KMS-11 (cell line): Measurements from ENCODE around the gene SLC25A21.

Source experiments
- H2AFZ ChIP-seq: fragments of 200-600 bp; sonication (generic); 2 replicates; pipeline ENCODE4 v1.6.1; 2016; ENCODE audit warnings: antibody characterized with exemption, mixed run types, low read depth
- H3K27ac ChIP-seq: fragments of 200-600 bp; sonication (generic); 2 replicates; pipeline ENCODE4 v1.6.1; 2016; ENCODE audit warnings: mild to moderate bottlenecking, mixed run types
- H3K27me3 ChIP-seq: fragments of 200-600 bp; sonication (generic); 2 replicates; pipeline ENCODE4 v1.6.1; 2017; ENCODE audit warnings: mild to moderate bottlenecking, low read depth, mixed run types, moderate library complexity; ENCODE audit not compliant: insufficient read depth
- H3K36me3 ChIP-seq: fragments of 200-600 bp; sonication (generic); 2 replicates; pipeline ENCODE4 v1.6.1; 2017; ENCODE audit warnings: mild to moderate bottlenecking, mixed run types; ENCODE audit not compliant: insufficient read depth
- H3K4me1 ChIP-seq: fragments of 200-600 bp; sonication (generic); 2 replicates; pipeline ENCODE4 v1.6.1; 2016; ENCODE audit warnings: mild to moderate bottlenecking, low read depth, mixed run types; ENCODE audit not compliant: poor library complexity, severe bottlenecking
- H3K4me2 ChIP-seq: fragments of 200-600 bp; sonication (generic); 2 replicates; pipeline ENCODE4 v1.7.0; 2016; ENCODE audit warnings: mild to moderate bottlenecking, mixed run types
- H3K4me3 ChIP-seq: fragments of 200-600 bp; sonication (generic); IDR thresholded peaks from 2 replicates; pipeline ENCODE4 v1.6.1; 2017; ENCODE audit warnings: low read depth, low read length, mixed read lengths; ENCODE audit not compliant: insufficient read depth
- H3K79me2 ChIP-seq: fragments of 200-600 bp; sonication (generic); 2 replicates; pipeline ENCODE4 v1.6.1; 2016; ENCODE audit warnings: low read depth, mixed run types; ENCODE audit not compliant: insufficient read depth
- H3K9ac ChIP-seq: fragments of 200-600 bp; sonication (generic); 2 replicates; pipeline ENCODE4 v1.6.1; 2016; ENCODE audit warnings: mild to moderate bottlenecking, mixed run types
- H4K20me1 ChIP-seq: fragments of 200-600 bp; sonication (generic); 2 replicates; pipeline ENCODE4 v1.6.1; 2016; ENCODE audit warnings: mild to moderate bottlenecking, mixed run types; ENCODE audit not compliant: insufficient read depth
- CTCF ChIP-seq: fragments of 200-600 bp; sonication (generic); conservative IDR thresholded peaks from 2 replicates; pipeline ENCODE4 v1.6.1; 2017; ENCODE audit warnings: low read depth, mild to moderate bottlenecking, antibody characterized with exemption, low read length, moderate library complexity, mixed read lengths

The SLC25A21 gene

GRCh38 chr14:36835128-36835527 lies 337.3 kb downstream of the SLC25A21 start:
- Histone ChIP-seq H2AFZ (no peak overlapping the region), H4K20me1 (no peaks in the 10 kb centered on the region)

GRCh38 chr14:36834293-36834692 lies 338.1 kb downstream of the SLC25A21 start:
- TF ChIP-seq CTCF: no peak
- Histone ChIP-seq H3K4me1 (no peaks in the 10 kb centered on the region), H2AFZ (no peak overlapping the region), H3K4me2 (no peak overlapping the region), H3K27me3 (no peaks in the 10 kb centered on the region), H3K36me3 (no peaks in the 10 kb centered on the region), H3K4me3 (no peak overlapping the region), H3K9ac (no peak overlapping the region), H3K27ac (no peak overlapping the region), H3K79me2 (no peaks in the 10 kb centered on the region), H4K20me1 (no peaks in the 10 kb centered on the region)

More at GRCh38 chr14:36835128-36835527, 337.3 kb downstream of the SLC25A21 start:
- no peak overlapping the region for H3K4me3 ChIP-seq
- no peak overlapping the region for H3K9ac ChIP-seq
- no peaks in the 10 kb centered on the region for H3K36me3 ChIP-seq
- no peak overlapping the region for H3K4me2 ChIP-seq
- no peak for TF ChIP-seq CTCF
- H3K79me2 ChIP-seq: no peaks in the 10 kb centered on the region
- H3K27ac ChIP-seq: no peak overlapping the region
- no peaks in the 10 kb centered on the region for H3K4me1 ChIP-seq
- H3K27me3 ChIP-seq: no peaks in the 10 kb centered on the region

GRCh38 chr14:36829547-36829946 lies 342.9 kb downstream of the SLC25A21 start:
- H3K27me3 ChIP-seq: no peaks in the 10 kb centered on the region

GRCh38 chr14:36827861-36828260 lies 344.5 kb downstream of the SLC25A21 start:
- Histone ChIP-seq H3K27me3 (no peaks in the 10 kb centered on the region), H2AFZ (no peak overlapping the region), H3K27ac (no peak overlapping the region), H3K4me2 (no peak overlapping the region), H3K79me2 (no peaks in the 10 kb centered on the region), H3K36me3 (no peaks in the 10 kb centered on the region), H3K9ac (no peak overlapping the region), H4K20me1 (no peaks in the 10 kb centered on the region), H3K4me3 (no peak overlapping the region), H3K4me1 (no peaks in the 10 kb centered on the region)
- TF ChIP-seq CTCF: no peak

More at GRCh38 chr14:36829547-36829946, 342.9 kb downstream of the SLC25A21 start:
- Histone ChIP-seq H3K36me3 (no peaks in the 10 kb centered on the region), H3K4me3 (no peak overlapping the region), H2AFZ (no peak overlapping the region), H3K9ac (no peak overlapping the region), H3K4me2 (no peak overlapping the region), H4K20me1 (no peaks in the 10 kb centered on the region), H3K79me2 (no peaks in the 10 kb centered on the region), H3K4me1 (no peaks in the 10 kb centered on the region), H3K27ac (no peak overlapping the region)
- TF ChIP-seq CTCF: no peak

GRCh38 chr14:36826614-36827013 lies 345.8 kb downstream of the SLC25A21 start:
- Histone ChIP-seq H4K20me1 (no peaks in the 10 kb centered on the region), H2AFZ (no peak overlapping the region), H3K36me3 (no peaks in the 10 kb centered on the region), H3K4me2 (no peak overlapping the region), H3K27me3 (no peaks in the 10 kb centered on the region), H3K27ac (no peak overlapping the region), H3K79me2 (no peaks in the 10 kb centered on the region), H3K4me1 (no peaks in the 10 kb centered on the region), H3K9ac (no peak overlapping the region), H3K4me3 (no peak overlapping the region)
- no peak for TF ChIP-seq CTCF
